Measurements from ENCODE around the gene ENAM. TPM values are rescaled to one million over a fixed set of nuclear protein-coding genes. Genes with fewer than 3 reads are reported as not detected.
"Not testable (repeated sequence)": the region's sequence is repeated elsewhere in the genome, so short reads cannot be mapped to it uniquely, and the experiment has no call there.

Gene ENAM
- total and polyA plus RNA-seq, 2 donors (not counting 3 experiments of a cell fraction or from before 2014, with no cell fraction given), result 0.07 TPM; not detected in 1

DNA sequence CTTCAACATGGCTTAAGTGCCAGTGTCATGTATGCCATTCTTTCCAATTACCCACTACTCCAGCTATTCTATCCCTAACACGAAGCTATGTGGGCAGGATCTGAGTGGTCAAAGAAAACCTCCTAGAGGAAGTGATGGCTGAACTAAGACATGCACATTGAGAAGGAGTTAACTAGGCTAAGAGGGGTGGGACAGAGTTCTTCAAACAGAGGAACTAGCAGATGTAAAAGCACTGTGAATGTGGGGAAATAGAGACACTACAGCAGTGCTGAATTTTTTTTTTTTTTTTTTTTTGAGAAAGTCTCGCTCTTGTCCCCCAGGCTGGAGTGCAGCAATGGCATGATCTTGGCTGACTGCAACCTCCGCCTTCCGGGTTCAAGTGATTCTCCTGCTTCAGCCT, 31.6 kb downstream of the ENAM start:
- Histone ChIP-seq H4K20me1 (replicated peaks; ENCODE audit: control insufficient read depth, extremely low read depth, insufficient read depth, low read length) (no peaks in the 10 kb centered on the region), H3K36me3 (ENCODE audit: control insufficient read depth in 2 of 2, extremely low read depth in 1 of 2, insufficient read depth in 2 of 2, low read length in 2 of 2) (no peaks in the 10 kb centered on the region), H3K27me3 (ENCODE audit: control insufficient read depth in 2 of 2, insufficient read depth in 2 of 2, low read length in 2 of 2) (peaks cover 0 to 2% of the 10 kb centered on the region in 2 experiments), H3K4me2 (ENCODE audit: insufficient read depth, low read length) (no peak overlapping the region), H3K9me1 (replicated peaks; ENCODE audit: control insufficient read depth, extremely low read depth, insufficient read depth, low read length) (no peaks in the 10 kb centered on the region), H3K27ac (ENCODE audit: insufficient read depth, low read depth, low read length) (no peak overlapping the region), H3K9me3 (replicated peaks; ENCODE audit: control insufficient read depth, insufficient read depth, low read length) (no peaks in the 10 kb centered on the region), H3K9ac (replicated peaks; ENCODE audit: extremely low read depth, insufficient read depth, low read length) (no peak overlapping the region), H2AFZ (ENCODE audit: low read depth, low read length) (no peak overlapping the region), H3K4me1 (ENCODE audit: control insufficient read depth, extremely low read depth, insufficient read depth, low read length) (no peaks in the 10 kb centered on the region), H3K4me3 (replicated peaks in 1 of 3; ENCODE audit: insufficient read depth in 1 of 3, low read depth in 1 of 3, low read length in 3 of 3) (no peak overlapping the region), H3K79me2 (ENCODE audit: control insufficient read depth, insufficient read depth, low read length) (no peaks in the 10 kb centered on the region)
- DNase-seq (ENCODE audit: low read depth, low spot score), result no peak
- dilution Hi-C loops (cut with MboI; ENCODE audit: extremely low pct_ligation_motif_present, low sequenced_read_pairs), result no loop called here
- CTCF ChIA-PET, result interaction anchor here (1.0 kb wide), 1 partner anchor 8 kb away, joined by 5 read pairs; no protein-coding TSS in a partner anchor
- POLR2A ChIA-PET, result no interaction called here
- FAIRE-seq, result no peak
- TF ChIP-seq, protein P1, sequence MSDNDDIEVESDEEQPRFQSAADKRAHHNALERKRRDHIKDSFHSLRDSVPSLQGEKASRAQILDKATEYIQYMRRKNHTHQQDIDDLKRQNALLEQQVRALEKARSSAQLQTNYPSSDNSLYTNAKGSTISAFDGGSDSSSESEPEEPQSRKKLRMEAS (IDR thresholded peaks at IDR 0.05; ENCODE audit: insufficient read depth, insufficient read length), result no peak
- no peak for TF ChIP-seq GATA2 (IDR thresholded peaks at IDR 0.05; ENCODE audit: insufficient read depth, insufficient read length, low read depth, low read length)
- no peak for TF ChIP-seq POLR2A (IDR thresholded peaks at IDR 0.05; ENCODE audit: low read depth, low read length)
- TF ChIP-seq POLR2AphosphoS5 (IDR thresholded peaks at IDR 0.05; ENCODE audit: insufficient read depth, low read depth, low read length), result no peak
- TF ChIP-seq, protein P2, sequence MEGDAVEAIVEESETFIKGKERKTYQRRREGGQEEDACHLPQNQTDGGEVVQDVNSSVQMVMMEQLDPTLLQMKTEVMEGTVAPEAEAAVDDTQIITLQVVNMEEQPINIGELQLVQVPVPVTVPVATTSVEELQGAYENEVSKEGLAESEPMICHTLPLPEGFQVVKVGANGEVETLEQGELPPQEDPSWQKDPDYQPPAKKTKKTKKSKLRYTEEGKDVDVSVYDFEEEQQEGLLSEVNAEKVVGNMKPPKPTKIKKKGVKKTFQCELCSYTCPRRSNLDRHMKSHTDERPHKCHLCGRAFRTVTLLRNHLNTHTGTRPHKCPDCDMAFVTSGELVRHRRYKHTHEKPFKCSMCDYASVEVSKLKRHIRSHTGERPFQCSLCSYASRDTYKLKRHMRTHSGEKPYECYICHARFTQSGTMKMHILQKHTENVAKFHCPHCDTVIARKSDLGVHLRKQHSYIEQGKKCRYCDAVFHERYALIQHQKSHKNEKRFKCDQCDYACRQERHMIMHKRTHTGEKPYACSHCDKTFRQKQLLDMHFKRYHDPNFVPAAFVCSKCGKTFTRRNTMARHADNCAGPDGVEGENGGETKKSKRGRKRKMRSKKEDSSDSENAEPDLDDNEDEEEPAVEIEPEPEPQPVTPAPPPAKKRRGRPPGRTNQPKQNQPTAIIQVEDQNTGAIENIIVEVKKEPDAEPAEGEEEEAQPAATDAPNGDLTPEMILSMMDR (IDR thresholded peaks at IDR 0.05; ENCODE audit: extremely low read depth in 1 of 2, insufficient read depth in 1 of 2, low read depth in 1 of 2, low read length in 2 of 2), result no peak
- TF ChIP-seq JUN (IDR thresholded peaks at IDR 0.05; ENCODE audit: borderline replicate concordance, insufficient read depth, insufficient read length, low read depth), result no peak
- TF ChIP-seq MYC (IDR thresholded peaks at IDR 0.05; ENCODE audit: low read depth, low read length), result no peak
- no peak for TF ChIP-seq EZH2 (IDR thresholded peaks at IDR 0.05; ENCODE audit: borderline replicate concordance, low read depth, low read length, severe bottlenecking)
- no peak for TF ChIP-seq FOS (IDR thresholded peaks at IDR 0.05; ENCODE audit: borderline replicate concordance, insufficient read depth, low read length)
- BruUV-seq (replicated peaks), result no TSS peak
- intact Hi-C loops (cut with micrococcal nuclease), result no loop called here

DNA sequence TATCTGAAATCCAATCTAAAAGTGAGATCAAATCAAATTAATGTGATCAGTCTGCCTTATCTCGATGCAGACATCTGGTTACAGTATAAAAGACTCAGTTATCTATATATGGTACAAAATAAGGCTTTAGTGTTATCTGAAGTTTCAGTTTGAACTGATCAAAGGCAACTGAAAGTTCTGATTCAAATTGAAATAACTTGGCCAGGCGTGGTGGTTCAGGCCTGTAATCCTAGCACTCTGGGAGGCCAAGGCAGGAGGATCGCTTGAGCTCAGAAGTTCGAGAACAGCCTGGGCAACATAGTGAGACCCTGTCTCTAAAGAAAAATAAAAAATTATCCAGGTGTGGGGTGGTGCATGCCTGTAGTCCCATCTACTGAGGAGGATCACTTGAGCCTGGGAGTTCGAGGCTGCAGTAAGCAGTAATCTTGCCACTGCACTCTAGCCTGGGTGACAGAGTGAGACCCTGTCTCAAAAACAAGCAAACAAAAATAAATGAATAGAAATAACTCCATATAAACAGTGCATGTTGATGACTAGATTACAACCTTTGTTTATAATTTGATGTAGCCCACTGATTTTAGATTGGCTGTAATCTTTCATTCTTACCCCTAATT, 32.9 kb downstream of the ENAM start:
- dilution Hi-C loops (cut with MboI; ENCODE audit: extremely low pct_ligation_motif_present, low sequenced_read_pairs); POLR2A ChIA-PET; H2AFZ ChIP-seq (ENCODE audit: low read depth, low read length); H3K27ac ChIP-seq (ENCODE audit: insufficient read depth, low read depth, low read length); H3K9me1 ChIP-seq (replicated peaks; ENCODE audit: control insufficient read depth, extremely low read depth, insufficient read depth, low read length); intact Hi-C loops (cut with micrococcal nuclease); H3K4me2 ChIP-seq (ENCODE audit: insufficient read depth, low read length); H3K79me2 ChIP-seq (ENCODE audit: control insufficient read depth, insufficient read depth, low read length); H3K36me3 ChIP-seq (ENCODE audit: control insufficient read depth in 2 of 2, extremely low read depth in 1 of 2, insufficient read depth in 2 of 2, low read length in 2 of 2); H3K4me1 ChIP-seq (ENCODE audit: control insufficient read depth, extremely low read depth, insufficient read depth, low read length); H4K20me1 ChIP-seq (replicated peaks; ENCODE audit: control insufficient read depth, extremely low read depth, insufficient read depth, low read length); H3K9me3 ChIP-seq (replicated peaks; ENCODE audit: control insufficient read depth, insufficient read depth, low read length); DNase-seq (ENCODE audit: low read depth, low spot score); H3K27me3 ChIP-seq (ENCODE audit: control insufficient read depth in 2 of 2, insufficient read depth in 2 of 2, low read length in 2 of 2); FAIRE-seq; BruUV-seq (replicated peaks); H3K9ac ChIP-seq (replicated peaks; ENCODE audit: extremely low read depth, insufficient read depth, low read length); H3K4me3 ChIP-seq (replicated peaks in 1 of 3; ENCODE audit: insufficient read depth in 1 of 3, low read depth in 1 of 3, low read length in 3 of 3): not testable (repeated sequence)
- CTCF ChIA-PET, result interaction anchor here (1.0 kb wide), 1 partner anchor 9 kb away, joined by 5 read pairs; no protein-coding TSS in a partner anchor

All from endothelial cell of umbilical vein (primary cell).